Measurements from ENCODE around the gene SEC63. TPM values are rescaled to one million over a fixed set of nuclear protein-coding genes. Genes with fewer than 3 reads are reported as not detected.
"Not testable (repeated sequence)": the region's sequence is repeated elsewhere in the genome, so short reads cannot be mapped to it uniquely, and the experiment has no call there.

Gene SEC63
- total RNA-seq, 2 donors from 2014 or later = 65.3 to 84.3 TPM

GRCh38 chr6:107871976-107872375, 86.0 kb downstream of the SEC63 start:
- no peak overlapping the region for H3K27ac ChIP-seq
- peaks cover 6% of the 10 kb centered on the region for H3K36me3 ChIP-seq
- intact Hi-C loops (cut with DNase I) = no loop called here
- H3K9ac ChIP-seq (ENCODE audit: low read depth in 2 of 2, low read length in 2 of 2) = no peak overlapping the region
- no peaks in the 10 kb centered on the region for H3K9me3 ChIP-seq
- no peaks in the 10 kb centered on the region for H3K4me1 ChIP-seq
- H3K27me3 ChIP-seq = no peaks in the 10 kb centered on the region
- no peak for DNase-seq
- H3K4me3 ChIP-seq = no peak overlapping the region
- TF ChIP-seq CTCF (IDR thresholded peaks at IDR 0.05) = no peak

DNA sequence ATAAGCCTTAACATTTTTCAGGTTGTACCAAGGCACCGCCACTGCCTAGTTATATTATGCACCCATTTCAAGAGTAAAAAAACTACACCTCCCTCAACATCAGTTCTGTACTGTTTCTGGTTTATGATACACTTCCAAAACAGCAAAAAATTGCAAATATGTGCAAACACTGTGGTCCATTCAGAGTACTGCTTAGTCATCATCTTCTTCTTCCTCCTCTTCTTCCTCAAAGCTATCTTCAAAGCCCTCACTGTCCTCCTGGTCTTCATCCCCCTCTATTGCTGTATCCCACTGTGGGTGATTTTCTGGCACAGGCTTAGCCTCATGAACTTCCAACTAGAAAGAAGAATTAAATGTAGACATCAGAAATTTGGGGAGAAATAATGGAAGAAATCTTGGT, 86.5 kb downstream of the SEC63 start:
- DNase-seq; H3K36me3 ChIP-seq; intact Hi-C loops (cut with DNase I); H3K27me3 ChIP-seq; H3K4me1 ChIP-seq; H3K27ac ChIP-seq; H3K4me3 ChIP-seq; H3K9ac ChIP-seq (ENCODE audit: low read depth in 2 of 2, low read length in 2 of 2); H3K9me3 ChIP-seq: not testable (repeated sequence)

DNA sequence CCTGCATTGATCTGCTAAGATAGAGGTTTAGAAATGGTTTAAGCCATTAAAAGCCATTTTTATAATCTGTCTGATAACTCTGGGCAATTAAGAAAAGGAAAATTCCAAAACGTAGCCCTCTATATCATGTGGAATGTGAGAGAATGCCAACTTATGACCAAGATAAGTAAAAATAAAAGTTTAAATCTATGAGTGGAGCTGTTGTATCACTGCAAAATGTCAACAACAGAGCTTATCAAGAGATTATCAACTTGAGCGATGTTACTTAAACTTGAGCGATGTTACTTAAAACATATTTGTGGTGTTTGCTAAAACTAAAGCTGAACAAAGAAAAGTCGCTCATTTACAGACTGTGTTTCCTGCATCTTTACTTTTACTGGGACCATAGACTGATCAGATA, 87.0 kb downstream of the SEC63 start:
- DNase-seq = no peak
- Histone ChIP-seq H3K9ac (ENCODE audit: low read depth in 2 of 2, low read length in 2 of 2) (no peak overlapping the region), H3K9me3 (no peaks in the 10 kb centered on the region), H3K27me3 (no peaks in the 10 kb centered on the region), H3K27ac (no peak overlapping the region), H3K36me3 (peaks cover 6% of the 10 kb centered on the region), H3K4me1 (no peaks in the 10 kb centered on the region), H3K4me3 (no peak overlapping the region)
- intact Hi-C loops (cut with DNase I) = no loop called here
- no peak for TF ChIP-seq CTCF (IDR thresholded peaks at IDR 0.05)

GRCh38 chr6:107870381-107870780, 87.6 kb downstream of the SEC63 start:
- H3K4me1 ChIP-seq = no peaks in the 10 kb centered on the region
- intact Hi-C loops (cut with DNase I) = no loop called here
- no peak for DNase-seq
- H3K9ac ChIP-seq (ENCODE audit: low read depth in 2 of 2, low read length in 2 of 2) = no peak overlapping the region
- H3K27me3 ChIP-seq = no peaks in the 10 kb centered on the region
- H3K4me3 ChIP-seq = no peak overlapping the region
- no peak for TF ChIP-seq CTCF (IDR thresholded peaks at IDR 0.05)
- H3K9me3 ChIP-seq = no peaks in the 10 kb centered on the region
- H3K36me3 ChIP-seq = peaks cover under 1% of the 10 kb centered on the region
- no peak overlapping the region for H3K27ac ChIP-seq

- H3K36me3 ChIP-seq = no peaks in the 10 kb centered on the region
Measured at GRCh38 chr6:107869871-107870270, 88.1 kb downstream of the SEC63 start.

More at GRCh38 chr6:107869871-107870270, 88.1 kb downstream of the SEC63 start:
- Histone ChIP-seq H3K27ac (no peak overlapping the region), H3K4me1 (no peaks in the 10 kb centered on the region), H3K9me3 (no peaks in the 10 kb centered on the region), H3K9ac (ENCODE audit: low read depth in 2 of 2, low read length in 2 of 2) (no peak overlapping the region), H3K27me3 (no peaks in the 10 kb centered on the region), H3K4me3 (no peak overlapping the region)
- DNase-seq = no peak
- intact Hi-C loops (cut with DNase I) = no loop called here
- no peak for TF ChIP-seq CTCF (IDR thresholded peaks at IDR 0.05)
